Bronchial epithelial cell (primary cell): ENCODE measurements around the gene CHKA. TPM values are rescaled to one million over a fixed set of nuclear protein-coding genes. Genes with fewer than 3 reads are reported as not detected.

Source experiments
- DNase-seq: peaks from one replicate; pipeline ENCODE4 v3.0.0-alpha.2; 2010; ENCODE audit warnings: low read depth
- FAIRE-seq: peaks from 2 replicates; lab custom pipeline; 2011; peaks lifted over from hg19 to GRCh38; lab: Jason Lieb, UNC
- H3K27me3 ChIP-seq: 2 replicates; pipeline ENCODE4 v1.5.1; 2011; ENCODE audit warnings: low read length; ENCODE audit not compliant: control insufficient read depth, insufficient read depth
- H3K36me3 ChIP-seq: 2 replicates; pipeline ENCODE4 v1.5.1; 2011; ENCODE audit warnings: low read length; ENCODE audit not compliant: control insufficient read depth, insufficient read depth
- H3K4me3 ChIP-seq: 2 replicates; pipeline ENCODE4 v1.5.1; 2011; ENCODE audit warnings: mild to moderate bottlenecking, low read depth, low read length, control low read depth
- total RNA-seq: library from RNA; depleted of rRNA; stranded (reverse); fragments of >200 nt; gene quantifications from 2 replicates; pipeline ENCODE4 v1.2.1, GENCODE V29; 2014
- TF ChIP-seq, protein P1 (sequence below): IDR thresholded peaks from 2 replicates; pipeline ENCODE4 v1.5.1; 2011; ENCODE audit warnings: mild to moderate bottlenecking, moderate library complexity, low read length, control low read depth, inconsistent platforms; ENCODE audit not compliant: insufficient read depth, severe bottlenecking

CHKA gene
- total RNA-seq, 1 donor from 2014 or later, result 7.4 TPM

DNA sequence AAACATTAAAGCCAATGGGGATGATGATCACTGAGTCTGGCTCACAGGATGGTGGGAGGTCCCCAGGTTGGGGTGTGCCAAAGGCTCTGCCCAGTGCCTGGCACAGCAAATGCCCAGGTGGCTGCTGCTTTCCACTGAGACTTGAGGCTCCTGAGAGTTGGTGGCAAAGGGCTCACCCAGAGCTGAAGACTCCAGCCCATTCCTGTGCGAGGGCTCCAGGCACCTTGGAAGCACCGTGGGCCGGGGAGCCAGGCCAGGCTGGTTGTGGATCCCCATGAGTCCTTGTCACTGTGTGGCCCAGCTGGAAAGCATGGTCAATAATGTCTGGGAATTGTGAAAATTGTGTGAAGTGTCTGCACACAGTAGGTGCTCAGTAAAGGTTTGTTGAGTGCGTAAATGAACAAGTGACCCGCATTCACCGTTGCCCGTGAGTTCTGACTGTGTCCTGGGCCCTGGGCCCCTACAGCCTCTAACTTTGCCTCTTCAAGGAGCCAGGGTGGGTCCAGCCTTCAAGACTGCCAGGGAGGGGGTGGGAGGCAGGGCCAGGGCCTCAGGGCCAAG lies 114.5 kb downstream of the CHKA start:
- TF ChIP-seq, protein P1, sequence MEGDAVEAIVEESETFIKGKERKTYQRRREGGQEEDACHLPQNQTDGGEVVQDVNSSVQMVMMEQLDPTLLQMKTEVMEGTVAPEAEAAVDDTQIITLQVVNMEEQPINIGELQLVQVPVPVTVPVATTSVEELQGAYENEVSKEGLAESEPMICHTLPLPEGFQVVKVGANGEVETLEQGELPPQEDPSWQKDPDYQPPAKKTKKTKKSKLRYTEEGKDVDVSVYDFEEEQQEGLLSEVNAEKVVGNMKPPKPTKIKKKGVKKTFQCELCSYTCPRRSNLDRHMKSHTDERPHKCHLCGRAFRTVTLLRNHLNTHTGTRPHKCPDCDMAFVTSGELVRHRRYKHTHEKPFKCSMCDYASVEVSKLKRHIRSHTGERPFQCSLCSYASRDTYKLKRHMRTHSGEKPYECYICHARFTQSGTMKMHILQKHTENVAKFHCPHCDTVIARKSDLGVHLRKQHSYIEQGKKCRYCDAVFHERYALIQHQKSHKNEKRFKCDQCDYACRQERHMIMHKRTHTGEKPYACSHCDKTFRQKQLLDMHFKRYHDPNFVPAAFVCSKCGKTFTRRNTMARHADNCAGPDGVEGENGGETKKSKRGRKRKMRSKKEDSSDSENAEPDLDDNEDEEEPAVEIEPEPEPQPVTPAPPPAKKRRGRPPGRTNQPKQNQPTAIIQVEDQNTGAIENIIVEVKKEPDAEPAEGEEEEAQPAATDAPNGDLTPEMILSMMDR, result no peak
- DNase-seq (no peak), FAIRE-seq (no peak)
- Histone ChIP-seq H3K4me3 (no peak overlapping the region), H3K27me3 (no peaks in the 10 kb centered on the region), H3K36me3 (no peaks in the 10 kb centered on the region)

DNA sequence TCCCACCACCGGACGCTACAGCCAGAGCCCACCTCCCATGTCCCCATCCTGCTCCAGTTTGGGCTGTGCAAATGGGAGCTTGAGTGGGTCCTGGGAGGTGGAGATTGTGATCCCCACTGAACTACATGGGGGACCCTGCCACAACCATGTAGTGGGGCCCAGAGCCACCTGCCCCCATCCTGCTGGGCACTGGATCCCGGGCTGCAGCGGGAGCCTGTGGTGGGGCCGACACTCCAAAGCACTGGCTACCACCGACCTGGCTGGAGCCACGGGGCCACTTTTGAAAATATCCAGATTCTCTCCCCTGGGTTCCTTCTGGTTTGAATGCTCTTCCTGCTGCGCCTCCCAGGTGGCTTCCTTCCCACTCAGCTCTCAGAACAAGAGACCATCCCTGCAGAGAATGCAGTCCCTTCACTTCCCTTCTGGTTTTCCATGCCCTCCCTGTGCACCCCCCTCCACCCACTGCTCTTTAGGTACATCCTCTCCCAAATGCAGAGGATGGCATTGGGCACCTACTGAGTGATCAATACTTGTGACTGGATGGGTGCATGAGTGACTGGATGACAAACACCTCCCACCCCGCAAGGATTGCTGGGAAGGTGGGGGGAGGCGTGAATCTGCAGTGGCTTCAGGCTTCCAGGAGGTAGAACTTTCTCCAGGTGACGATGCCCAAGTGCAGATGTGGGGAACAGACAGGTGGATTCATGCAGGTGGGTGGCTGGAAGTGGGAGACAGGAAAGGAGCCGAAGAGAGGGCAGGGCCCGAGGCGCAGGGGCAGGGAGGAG lies 116.4 kb downstream of the CHKA start:
- Histone ChIP-seq H3K36me3 (no peaks in the 10 kb centered on the region), H3K27me3 (no peaks in the 10 kb centered on the region), H3K4me3 (no peak overlapping the region)
- TF ChIP-seq, protein P1, result no peak
- FAIRE-seq (no peak), DNase-seq (no peak)

DNA sequence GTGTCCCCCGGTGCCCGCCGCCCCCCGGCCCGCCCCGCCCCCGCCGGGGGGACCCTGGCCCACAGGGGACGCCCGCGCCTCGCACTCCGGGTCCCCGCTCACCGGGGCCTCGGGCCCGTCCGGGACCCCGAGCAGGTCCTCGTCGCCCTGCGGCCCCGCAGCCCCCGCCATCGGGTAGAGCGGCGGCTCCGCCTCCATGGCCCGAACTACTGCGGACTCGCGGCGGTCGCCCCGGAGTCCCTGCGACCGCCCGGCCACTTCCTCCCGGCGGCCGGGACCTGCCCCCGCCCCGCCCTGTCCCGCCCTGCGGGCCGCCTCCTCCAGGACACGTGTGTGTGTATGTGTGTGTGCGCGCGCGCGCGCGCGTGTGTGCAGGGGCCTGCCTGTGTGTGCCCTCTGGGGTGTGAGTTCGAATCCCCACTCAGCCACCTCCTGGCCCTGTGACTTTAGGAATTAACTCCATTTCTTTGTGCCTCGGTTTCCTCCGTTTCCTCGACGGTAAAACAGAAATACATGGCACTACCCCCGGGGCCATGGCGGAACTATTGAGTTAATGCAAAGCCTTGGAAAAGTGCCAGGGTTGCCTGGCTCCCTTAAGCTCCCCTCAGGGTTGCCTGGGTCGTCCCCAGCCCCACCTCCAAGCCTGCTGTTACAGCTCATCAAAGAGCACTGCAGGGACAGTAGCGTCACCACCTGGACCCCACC lies 117.2 kb downstream of the CHKA start, which contains the start of gene UNC93B1:
Gene UNC93B1 (minus strand): TSS at position 252 of the 705 bp plus-strand sequence. CDS start 54 bp downstream, at position 198.
- FAIRE-seq (no peak), DNase-seq (peak; percentile 46)
- TF ChIP-seq, protein P1, result no peak
- no peaks in the 10 kb centered on the region for H3K27me3 ChIP-seq
- H3K36me3 ChIP-seq, result no peaks in the 10 kb centered on the region
- peak within 1 kb of the TSS; percentile 55 for H3K4me3 ChIP-seq

DNA sequence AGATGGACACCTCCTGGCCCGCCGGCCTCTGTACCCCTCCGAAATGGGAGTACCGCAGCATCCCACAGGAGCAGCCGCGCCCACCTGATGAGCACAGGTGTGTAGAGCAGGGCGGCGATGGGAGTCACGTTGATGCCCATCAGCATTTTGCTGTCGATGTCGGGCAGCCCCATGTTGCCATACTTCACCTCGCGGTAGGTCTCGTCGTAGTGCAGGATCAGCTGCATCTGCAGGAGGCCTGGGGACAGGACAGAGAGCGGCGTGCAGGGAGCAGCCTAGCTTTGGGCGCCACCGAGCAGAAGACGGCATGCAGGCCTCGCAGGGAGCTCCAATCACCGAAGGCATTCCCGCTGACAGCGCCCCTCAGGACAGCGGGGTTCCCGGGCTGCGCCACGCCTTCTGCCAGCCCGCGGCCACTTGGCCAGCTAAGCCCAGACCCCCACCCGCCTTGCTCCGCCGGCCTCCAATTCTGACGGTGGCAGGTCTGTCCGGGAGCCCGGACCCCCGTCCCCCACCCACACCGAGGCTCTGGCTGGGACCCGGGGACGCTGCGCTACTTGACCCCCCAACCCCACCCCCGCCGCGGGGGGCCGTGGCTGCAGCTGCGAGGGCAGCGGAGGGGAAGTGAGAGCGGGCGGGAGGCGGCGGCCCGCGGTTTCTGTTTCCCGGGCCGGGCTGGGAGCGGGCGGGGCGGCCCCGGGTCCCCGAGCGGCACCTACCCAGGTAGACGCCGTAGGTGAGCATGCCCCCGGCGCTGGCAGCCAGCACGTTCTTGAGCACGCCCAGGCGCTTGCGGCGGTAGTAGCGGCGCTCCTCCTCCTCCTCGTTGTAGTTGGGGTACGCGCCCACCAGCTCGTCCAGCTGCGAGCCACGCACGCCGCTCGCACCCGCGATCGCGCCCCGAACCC lies 118.0 kb downstream of the CHKA start:
- no peak for DNase-seq
- Histone ChIP-seq H3K36me3 (no peaks in the 10 kb centered on the region), H3K4me3 (peak overlapping the region; percentile 55), H3K27me3 (no peaks in the 10 kb centered on the region)
- TF ChIP-seq, protein P1, result no peak
- no peak for FAIRE-seq

Other genes with a start within 250 kb of the CHKA start
- gene UNC93B1, start 117.3 kb downstream of the CHKA start, total RNA-seq, result 26.4 and 56.3 TPM in 2 replicates
- 4.6 and 6.1 TPM in 2 replicates for gene ALDH3B1, start 111.1 kb downstream of the CHKA start, total RNA-seq
- gene NDUFS8, start 90.7 kb downstream of the CHKA start, total RNA-seq, result 84.0 and 127 TPM in 2 replicates
- 29.1 and 30.5 TPM in 2 replicates for gene TCIRG1, start 82.4 kb downstream of the CHKA start, total RNA-seq
- gene KMT5B, start 91.9 kb upstream of the CHKA start, total RNA-seq, result 35.8 and 44.8 TPM in 2 replicates
- 13.2 and 18.3 TPM in 2 replicates for gene C11orf24, start 150.6 kb upstream of the CHKA start, total RNA-seq
- 17.0 and 21.6 TPM in 2 replicates for gene LRP5, start 191.2 kb upstream of the CHKA start, total RNA-seq